Measurements from ENCODE around the gene ZSWIM6.
"Not testable (repeated sequence)": the region's sequence is repeated elsewhere in the genome, so short reads cannot be mapped to it uniquely, and the experiment has no call there.

Gene ZSWIM6

GRCh38 chr5:61409568-61409967 lies 77.5 kb downstream of the ZSWIM6 start:
- DNase-seq, result no peak

GRCh38 chr5:61410811-61411210 lies 78.8 kb downstream of the ZSWIM6 start:
- DNase-seq, result no peak

GRCh38 chr5:61412361-61412760 lies 80.3 kb downstream of the ZSWIM6 start:
- DNase-seq, result no peak

- DNase-seq, result not testable (repeated sequence)
Observed at GRCh38 chr5:61413205-61413604, 81.1 kb downstream of the ZSWIM6 start.

GRCh38 chr5:61414806-61415205 lies 82.7 kb downstream of the ZSWIM6 start:
- no peak for DNase-seq

GRCh38 chr5:61416010-61416409 lies 84.0 kb downstream of the ZSWIM6 start:
- no peak for DNase-seq

- no peak for DNase-seq
Observed at GRCh38 chr5:61416420-61416819, 84.4 kb downstream of the ZSWIM6 start.

GRCh38 chr5:61417340-61417739 lies 85.3 kb downstream of the ZSWIM6 start:
- no peak for DNase-seq

- no peak for DNase-seq
Observed at GRCh38 chr5:61417851-61418250, 85.8 kb downstream of the ZSWIM6 start.

GRCh38 chr5:61419106-61419505 lies 87.0 kb downstream of the ZSWIM6 start:
- DNase-seq, result no peak

GRCh38 chr5:61420016-61420415 lies 88.0 kb downstream of the ZSWIM6 start:
- DNase-seq, result no peak

GRCh38 chr5:61421262-61421661 lies 89.2 kb downstream of the ZSWIM6 start:
- DNase-seq, result not testable (repeated sequence)

GRCh38 chr5:61423487-61424145 lies 91.6 kb downstream of the ZSWIM6 start:
- DNase-seq, result peak; percentile 3

- DNase-seq, result no peak
Observed at GRCh38 chr5:61425918-61426317, 93.9 kb downstream of the ZSWIM6 start.

- DNase-seq, result no peak
Observed at GRCh38 chr5:61429906-61430305, 97.8 kb downstream of the ZSWIM6 start.

- no peak for DNase-seq
Observed at GRCh38 chr5:61431923-61432620, 100.0 kb downstream of the ZSWIM6 start.

GRCh38 chr5:61435368-61435767 lies 103.3 kb downstream of the ZSWIM6 start:
- no peak for DNase-seq

- no peak for DNase-seq
Observed at GRCh38 chr5:61438298-61438970, 106.4 kb downstream of the ZSWIM6 start.

- DNase-seq, result no peak
Observed at GRCh38 chr5:61440086-61440485, 108.0 kb downstream of the ZSWIM6 start.

GRCh38 chr5:61440596-61440995 lies 108.5 kb downstream of the ZSWIM6 start:
- DNase-seq, result no peak

GRCh38 chr5:61441742-61442141 lies 109.7 kb downstream of the ZSWIM6 start:
- DNase-seq, result no peak

GRCh38 chr5:61447780-61448495 lies 115.9 kb downstream of the ZSWIM6 start:
- DNase-seq, result no peak

GRCh38 chr5:61449804-61450492 lies 117.9 kb downstream of the ZSWIM6 start:
- no peak for DNase-seq
